Astrocyte (in vitro differentiated cells and primary cell): Measurements from ENCODE around the gene SERPINI2. TPM values are rescaled to one million over a fixed set of nuclear protein-coding genes. Genes with fewer than 3 reads are reported as not detected.

ENCODE experiments used
- DNase-seq: peaks from one replicate; pipeline ENCODE4 v3.0.0-alpha.2; 2010; ENCODE audit warnings: low read depth
- FAIRE-seq: peaks from 2 replicates; lab custom pipeline; 2011; peaks lifted over from hg19 to GRCh38; lab: Jason Lieb, UNC
- H2AFZ ChIP-seq: 2 replicates; pipeline ENCODE4 v1.6.0; 2012; ENCODE audit warnings: low read depth, low read length, inconsistent platforms
- H3K27ac ChIP-seq: 2 replicates; pipeline ENCODE4 v1.5.1; 2011; ENCODE audit warnings: low read depth, low read length, inconsistent platforms
- H3K27me3 ChIP-seq: 2 replicates; pipeline ENCODE4 v1.6.0; 2011; ENCODE audit warnings: low read length, inconsistent platforms; ENCODE audit not compliant: insufficient read depth
- H3K36me3 ChIP-seq: 2 replicates; pipeline ENCODE4 v1.5.1; 2011; ENCODE audit warnings: low read length, inconsistent platforms; ENCODE audit not compliant: insufficient read depth
- H3K4me1 ChIP-seq: 2 replicates; pipeline ENCODE4 v1.5.1; 2011; ENCODE audit warnings: low read length, inconsistent platforms; ENCODE audit not compliant: insufficient read depth
- H3K4me2 ChIP-seq: 2 replicates; pipeline ENCODE4 v1.6.0; 2012; ENCODE audit warnings: low read length, inconsistent platforms
- H3K4me3 ChIP-seq: 2 replicates; pipeline ENCODE4 v1.5.1; 2011; ENCODE audit warnings: low read depth, mild to moderate bottlenecking, low read length, inconsistent platforms; ENCODE audit not compliant: insufficient read depth
- H3K79me2 ChIP-seq: 2 replicates; pipeline ENCODE4 v1.6.0; 2012; ENCODE audit warnings: mild to moderate bottlenecking, low read length, inconsistent platforms; ENCODE audit not compliant: insufficient read depth
- H3K9ac ChIP-seq: 2 replicates; pipeline ENCODE4 v1.6.0; 2012; ENCODE audit warnings: mild to moderate bottlenecking, low read length, inconsistent platforms
- H3K9me3 ChIP-seq: 2 replicates; pipeline ENCODE4 v1.5.1; 2012; ENCODE audit warnings: low read depth, mild to moderate bottlenecking, low read length, inconsistent platforms; ENCODE audit not compliant: insufficient read depth
- H4K20me1 ChIP-seq: 2 replicates; pipeline ENCODE4 v1.6.0; 2012; ENCODE audit warnings: low read length, inconsistent platforms; ENCODE audit not compliant: insufficient read depth
- H3K27ac Mint-ChIP-seq: one replicate; pipeline ENCODE4 v1.8.0; 2021; ENCODE audit warnings: mild to moderate bottlenecking, mixed read lengths; ENCODE audit not compliant: unreplicated experiment
- H3K27me3 Mint-ChIP-seq: one replicate; pipeline ENCODE4 v1.8.0; 2021; ENCODE audit warnings: low read depth, mixed read lengths; ENCODE audit not compliant: unreplicated experiment
- H3K36me3 Mint-ChIP-seq: one replicate; pipeline ENCODE4 v1.8.0; 2021; ENCODE audit warnings: low read depth, mixed read lengths; ENCODE audit not compliant: unreplicated experiment
- H3K4me1 Mint-ChIP-seq: one replicate; pipeline ENCODE4 v1.8.0; 2021; ENCODE audit warnings: low read depth, mixed read lengths; ENCODE audit not compliant: unreplicated experiment
- H3K4me3 Mint-ChIP-seq: one replicate; pipeline ENCODE4 v1.8.0; 2021; ENCODE audit warnings: mild to moderate bottlenecking, moderate library complexity, mixed read lengths; ENCODE audit not compliant: unreplicated experiment
- H3K9me3 Mint-ChIP-seq: one replicate; pipeline ENCODE4 v1.8.0; 2021; ENCODE audit warnings: mild to moderate bottlenecking, mixed read lengths; ENCODE audit not compliant: unreplicated experiment
- EZH2 ChIP-seq: IDR thresholded peaks from 2 replicates; pipeline ENCODE4 v1.6.1; 2012; ENCODE audit warnings: mild to moderate bottlenecking, low read length, inconsistent platforms; ENCODE audit not compliant: insufficient read depth
- total RNA-seq: library from RNA; stranded (reverse); gene quantifications from 2 replicates; pipeline ENCODE4 v1.2.1, GENCODE V29; 2021
- TF ChIP-seq, protein P1 (sequence below): IDR thresholded peaks from 2 replicates; pipeline ENCODE4 v1.5.1; 2011; ENCODE audit warnings: low read depth, mild to moderate bottlenecking, inconsistent platforms, low read length, moderate library complexity; ENCODE audit not compliant: insufficient read depth

The SERPINI2 gene
- total RNA-seq, 1 donor from 2014 or later: 0.32 TPM

DNA sequence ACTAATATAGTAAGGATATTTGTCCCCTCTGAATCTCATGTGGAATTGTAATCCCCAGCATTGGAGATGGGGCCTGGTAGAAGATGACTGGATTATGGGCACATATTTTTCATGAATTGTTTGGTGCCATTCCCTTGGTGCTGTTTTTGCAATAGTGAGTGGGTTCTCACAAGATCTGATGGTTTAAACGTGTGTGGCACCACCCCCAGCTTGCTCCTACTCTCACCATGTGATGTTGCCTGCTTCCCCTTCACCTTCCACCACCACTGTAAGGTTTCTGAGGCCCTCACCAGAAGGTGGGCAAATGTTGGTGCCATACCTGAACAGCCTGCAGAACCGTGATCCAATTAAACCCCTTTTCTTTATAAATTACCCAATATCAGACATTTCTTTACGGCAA is 28.1 kb upstream of the SERPINI2 start:
- Mint-ChIP-seq H3K4me1 (no peaks in the 10 kb centered on the region), H3K4me3 (no peak overlapping the region), H3K36me3 (no peaks in the 10 kb centered on the region), H3K27ac (no peak overlapping the region), H3K9me3 (no peaks in the 10 kb centered on the region), H3K27me3 (no peaks in the 10 kb centered on the region)
- Histone ChIP-seq H4K20me1 (no peaks in the 10 kb centered on the region), H3K27ac (no peak overlapping the region), H3K9me3 (no peaks in the 10 kb centered on the region), H3K27me3 (no peaks in the 10 kb centered on the region), H3K36me3 (no peaks in the 10 kb centered on the region), H3K4me1 (no peaks in the 10 kb centered on the region), H3K4me3 (no peak overlapping the region), H3K9ac (no peak overlapping the region), H3K79me2 (no peaks in the 10 kb centered on the region), H2AFZ (no peak overlapping the region), H3K4me2 (no peak overlapping the region)
- DNase-seq (no peak), FAIRE-seq (no peak)
- no peak for TF ChIP-seq EZH2
- TF ChIP-seq, protein P1, sequence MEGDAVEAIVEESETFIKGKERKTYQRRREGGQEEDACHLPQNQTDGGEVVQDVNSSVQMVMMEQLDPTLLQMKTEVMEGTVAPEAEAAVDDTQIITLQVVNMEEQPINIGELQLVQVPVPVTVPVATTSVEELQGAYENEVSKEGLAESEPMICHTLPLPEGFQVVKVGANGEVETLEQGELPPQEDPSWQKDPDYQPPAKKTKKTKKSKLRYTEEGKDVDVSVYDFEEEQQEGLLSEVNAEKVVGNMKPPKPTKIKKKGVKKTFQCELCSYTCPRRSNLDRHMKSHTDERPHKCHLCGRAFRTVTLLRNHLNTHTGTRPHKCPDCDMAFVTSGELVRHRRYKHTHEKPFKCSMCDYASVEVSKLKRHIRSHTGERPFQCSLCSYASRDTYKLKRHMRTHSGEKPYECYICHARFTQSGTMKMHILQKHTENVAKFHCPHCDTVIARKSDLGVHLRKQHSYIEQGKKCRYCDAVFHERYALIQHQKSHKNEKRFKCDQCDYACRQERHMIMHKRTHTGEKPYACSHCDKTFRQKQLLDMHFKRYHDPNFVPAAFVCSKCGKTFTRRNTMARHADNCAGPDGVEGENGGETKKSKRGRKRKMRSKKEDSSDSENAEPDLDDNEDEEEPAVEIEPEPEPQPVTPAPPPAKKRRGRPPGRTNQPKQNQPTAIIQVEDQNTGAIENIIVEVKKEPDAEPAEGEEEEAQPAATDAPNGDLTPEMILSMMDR: no peak

DNA sequence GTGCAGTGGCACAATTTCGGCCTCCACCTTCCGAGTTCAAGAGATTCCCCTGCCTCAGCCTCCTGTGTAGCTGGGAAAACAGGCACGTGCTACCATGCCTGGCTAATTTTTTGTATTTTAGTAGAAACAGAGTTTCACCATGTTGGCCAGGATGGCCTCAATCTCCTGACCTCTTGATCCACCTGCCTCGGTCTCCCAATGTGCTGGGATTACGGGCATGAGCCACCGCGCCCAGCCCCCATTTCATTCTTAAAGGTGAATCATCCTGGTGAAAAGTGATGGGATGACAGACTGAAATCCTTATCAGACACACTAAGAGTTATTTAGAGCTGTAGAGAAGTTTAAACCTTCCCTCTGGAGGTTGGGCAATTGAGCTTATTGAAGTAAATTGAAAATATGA is 24.1 kb upstream of the SERPINI2 start:
- Histone ChIP-seq H4K20me1 (no peaks in the 10 kb centered on the region), H3K4me1 (no peaks in the 10 kb centered on the region), H3K27ac (no peak overlapping the region), H3K27me3 (no peaks in the 10 kb centered on the region), H3K4me3 (no peak overlapping the region), H3K36me3 (no peaks in the 10 kb centered on the region), H3K9ac (no peak overlapping the region), H3K9me3 (no peaks in the 10 kb centered on the region), H3K4me2 (no peak overlapping the region), H2AFZ (no peak overlapping the region), H3K79me2 (no peaks in the 10 kb centered on the region)
- Mint-ChIP-seq H3K9me3 (no peaks in the 10 kb centered on the region), H3K4me3 (no peak overlapping the region), H3K36me3 (no peaks in the 10 kb centered on the region), H3K27ac (no peak overlapping the region), H3K27me3 (no peaks in the 10 kb centered on the region), H3K4me1 (no peaks in the 10 kb centered on the region)
- DNase-seq: no peak
- TF ChIP-seq, protein P1: no peak
- no peak for FAIRE-seq

DNA sequence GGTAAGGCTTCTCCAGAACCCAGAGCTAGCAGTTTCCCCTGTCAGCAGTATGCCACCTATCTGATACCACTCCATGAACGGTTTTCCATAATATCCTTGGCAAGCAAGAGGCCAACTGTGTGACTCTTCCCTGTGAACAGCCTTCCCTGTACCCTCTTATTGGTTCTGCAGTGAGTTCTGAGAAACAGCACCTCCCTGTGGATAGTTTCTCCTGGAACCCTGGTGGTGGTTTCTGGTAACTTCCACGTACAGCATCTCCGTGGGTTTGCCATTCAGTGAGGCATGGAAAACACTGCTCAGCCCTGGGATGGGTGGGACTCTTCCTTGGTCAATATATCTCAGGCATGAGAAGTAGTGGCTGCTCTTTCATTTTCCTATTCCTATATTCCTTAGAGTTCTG is 19.4 kb upstream of the SERPINI2 start:
- Histone ChIP-seq H4K20me1 (no peaks in the 10 kb centered on the region), H3K4me1 (no peaks in the 10 kb centered on the region), H3K4me2 (no peak overlapping the region), H3K4me3 (no peak overlapping the region), H3K27me3 (no peaks in the 10 kb centered on the region), H3K9me3 (no peaks in the 10 kb centered on the region), H2AFZ (no peak overlapping the region), H3K36me3 (no peaks in the 10 kb centered on the region), H3K9ac (no peak overlapping the region), H3K79me2 (no peaks in the 10 kb centered on the region), H3K27ac (no peak overlapping the region)
- Mint-ChIP-seq H3K27me3 (no peaks in the 10 kb centered on the region), H3K4me3 (no peak overlapping the region), H3K27ac (no peak overlapping the region), H3K36me3 (no peaks in the 10 kb centered on the region), H3K4me1 (no peaks in the 10 kb centered on the region), H3K9me3 (no peaks in the 10 kb centered on the region)
- TF ChIP-seq, protein P1: peak; percentile 10
- no peak for TF ChIP-seq EZH2
- DNase-seq: no peak
- FAIRE-seq: no peak
